HCT116 (cell line): Measurements from ENCODE around the gene SH3GL2. TPM values are rescaled to one million over a fixed set of nuclear protein-coding genes. Genes with fewer than 3 reads are reported as not detected.

ENCODE experiments used
- ATAC-seq: fragments of 200-7000 bp; cut with Tn5 transposase; 2 replicates; pipeline ENCODE4 v1.9.1; 2020; ENCODE audit warnings: mild to moderate bottlenecking, moderate library complexity
- BruUV-seq: library from RNA; stranded (reverse); fragments of 400-500 nt; replicated peaks from 2 replicates; lab custom pipeline; 2021; lab: Mats Ljungman, UMichigan
- CTCF ChIA-PET: fragments of 300-600 bp; sonication (Branson Sonifier 250); formaldehyde crosslinking; loops from one replicate; lab custom pipeline; 2021; ENCODE audit warnings: antibody characterized with exemption; lab: Charles Lee
- POLR2A ChIA-PET: fragments of 300-600, 350-600 bp; sonication (Branson Sonifier 250); formaldehyde crosslinking; loops from one replicate; lab custom pipeline; 2021; ENCODE audit warnings: antibody characterized with exemption; lab: Charles Lee
- RAD21 ChIA-PET, 2 experiments: fragments of 300-600 bp; sonication (Branson Sonifier 250); formaldehyde crosslinking; loops; one replicate each; lab custom pipeline; 2023; ENCODE audit warnings: low total read pairs in 2 of 2; ENCODE audit not compliant: uncharacterized antibody in 2 of 2, unreplicated experiment in 2 of 2, low non-redundant PET in 1 of 2; lab: Charles Lee
- DNase-seq: peaks from one replicate; pipeline ENCODE4 v3.0.0-alpha.2; 2010; ENCODE audit warnings: low read depth, low spot score
- H2AFZ ChIP-seq: fragments of 200-600 bp; shearing (Covaris generic), sonication (generic); 2 replicates; pipeline ENCODE4 v1.6.1; 2017; ENCODE audit warnings: low read depth, mixed run types, mixed read lengths, antibody characterized with exemption, low read length; ENCODE audit not compliant: poor library complexity, severe bottlenecking
- H3K27ac ChIP-seq: 2 replicates; pipeline ENCODE4 v1.5.1; 2012; ENCODE audit warnings: low read depth, low read length
- H3K27me3 ChIP-seq: fragments of 200-600 bp; sonication (generic); 2 replicates; pipeline ENCODE4 v1.6.1; 2016; ENCODE audit warnings: mixed run types, low read length, mixed read lengths; ENCODE audit not compliant: insufficient read depth
- H3K36me3 ChIP-seq, 2 experiments: fragments of 200-500 bp in 1 of 2; fragments of 200-600 bp in 1 of 2; sonication (Bioruptor generic) in 1 of 2; sonication (generic) in 1 of 2; 2 replicates each; pipeline versions ENCODE4 v1.5.1 to v1.6.1; 2014 to 2016; ENCODE audit warnings: low read length in 2 of 2, inconsistent platforms in 1 of 2, mixed read lengths in 1 of 2, mixed run types in 1 of 2; ENCODE audit not compliant: insufficient read depth in 2 of 2, control insufficient read depth in 1 of 2
- H3K4me1 ChIP-seq, 2 experiments: fragments of 200-600 bp in 1 of 2; sonication (generic) in 1 of 2; 2 replicates each; pipeline versions ENCODE4 v1.5.1 to v1.6.1; 2012 to 2017; ENCODE audit warnings: low read length in 2 of 2, inconsistent platforms in 1 of 2, mild to moderate bottlenecking in 1 of 2, mixed read lengths in 1 of 2, mixed run types in 1 of 2, moderate library complexity in 1 of 2; ENCODE audit not compliant: insufficient read depth in 2 of 2, control insufficient read depth in 1 of 2
- H3K4me2 ChIP-seq: fragments of 200-600 bp; sonication (generic); 2 replicates; pipeline ENCODE4 v1.6.1; 2017; ENCODE audit warnings: mixed run types, low read length, mixed read lengths
- H3K4me3 ChIP-seq, 2 experiments: fragments of 200-600 bp in 1 of 2; sonication (generic) in 1 of 2; replicated peaks in 1 of 2; 2 replicates each; pipeline ENCODE4 v1.5.1; 2011 to 2016; ENCODE audit warnings: low read length in 2 of 2, control low read depth in 1 of 2, low read depth in 1 of 2, mild to moderate bottlenecking in 1 of 2, mixed read lengths in 1 of 2, mixed run types in 1 of 2
- H3K79me2 ChIP-seq: fragments of 200-600 bp; sonication (generic); 2 replicates; pipeline ENCODE4 v1.6.1; 2017; ENCODE audit warnings: mild to moderate bottlenecking, mixed run types, low read length, moderate library complexity, mixed read lengths; ENCODE audit not compliant: insufficient read depth
- H3K9ac ChIP-seq: fragments of 200-600 bp; sonication (generic); 2 replicates; pipeline ENCODE4 v1.6.1; 2016; ENCODE audit warnings: low read length, mixed read lengths
- H3K9me2 ChIP-seq: fragments of 200-600 bp; sonication (generic), shearing (Covaris generic); 2 replicates; pipeline ENCODE4 v1.6.1; 2017; ENCODE audit warnings: mixed run types, mild to moderate bottlenecking, moderate library complexity; ENCODE audit not compliant: insufficient read depth
- H3K9me3 ChIP-seq, 2 experiments: fragments of 200-500 bp in 1 of 2; fragments of 200-600 bp in 1 of 2; sonication (Bioruptor generic) in 1 of 2; sonication (generic) in 1 of 2; 2 replicates each; pipeline ENCODE4 v1.6.1; 2014 to 2017; ENCODE audit warnings: low read length in 2 of 2, mixed read lengths in 2 of 2, inconsistent platforms in 1 of 2, low read depth in 1 of 2, mild to moderate bottlenecking in 1 of 2, mixed run types in 1 of 2, moderate library complexity in 1 of 2; ENCODE audit not compliant: control insufficient read depth in 1 of 2, insufficient read depth in 1 of 2
- H4K20me1 ChIP-seq: fragments of 200-600 bp; sonication (generic), shearing (Covaris generic); 2 replicates; pipeline ENCODE4 v1.6.1; 2017; ENCODE audit warnings: mixed run types, mild to moderate bottlenecking, moderate library complexity; ENCODE audit not compliant: insufficient read depth
- ATF3 ChIP-seq: IDR thresholded peaks from 2 replicates; pipeline ENCODE4 v1.6.1; 2012
- CBX3 ChIP-seq: IDR thresholded peaks from 2 replicates; pipeline ENCODE4 v1.6.1; 2012; ENCODE audit warnings: low read depth
- EGR1 ChIP-seq: IDR thresholded peaks from 2 replicates; pipeline ENCODE4 v1.6.1; 2012; ENCODE audit warnings: low read depth
- ELF1 ChIP-seq: IDR thresholded peaks from 2 replicates; pipeline ENCODE4 v1.6.1; 2012; ENCODE audit warnings: low read depth, borderline replicate concordance
- EZH2 ChIP-seq: fragments of 200-600 bp; sonication (generic); IDR thresholded peaks from 2 replicates; pipeline ENCODE4 v1.6.1; 2017; ENCODE audit warnings: antibody characterized with exemption, mixed run types
- MAX ChIP-seq: IDR thresholded peaks from 2 replicates; pipeline ENCODE4 v1.6.1; 2012
- POLR2A ChIP-seq: IDR thresholded peaks from 2 replicates; pipeline ENCODE4 v1.7.0; 2011; ENCODE audit warnings: borderline replicate concordance; ENCODE audit not compliant: insufficient read depth, insufficient read length; ENCODE audit errors: extremely low read depth
- POLR2AphosphoS5 ChIP-seq: IDR thresholded peaks from 2 replicates; pipeline ENCODE4 v1.6.1; 2011; ENCODE audit warnings: mild to moderate bottlenecking, low read depth, low read length, moderate library complexity
- RAD21 ChIP-seq: IDR thresholded peaks from 2 replicates; pipeline ENCODE4 v1.6.1; 2012; ENCODE audit warnings: low read depth, mild to moderate bottlenecking
- SIN3A ChIP-seq: IDR thresholded peaks from 2 replicates; pipeline ENCODE4 v1.6.1; 2012; ENCODE audit warnings: low read depth
- SP1 ChIP-seq: IDR thresholded peaks from 2 replicates; pipeline ENCODE4 v1.6.1; 2012; ENCODE audit warnings: low read depth
- SRF ChIP-seq: IDR thresholded peaks from 2 replicates; pipeline ENCODE4 v1.6.1; 2012; ENCODE audit warnings: low read depth
- TCF7L2 ChIP-seq: IDR thresholded peaks from 2 replicates; pipeline ENCODE4 v1.7.0; 2011; ENCODE audit warnings: borderline replicate concordance, inconsistent platforms; ENCODE audit not compliant: insufficient read depth, insufficient read length; ENCODE audit errors: extremely low read depth
- YY1 ChIP-seq: IDR thresholded peaks from 2 replicates; pipeline ENCODE4 v1.6.1; 2011; ENCODE audit warnings: low read length, low read depth, moderate library complexity, mild to moderate bottlenecking; ENCODE audit not compliant: insufficient replicate concordance; ENCODE audit errors: extremely low read depth
- ZNF274 ChIP-seq: fragments of 200-500 bp; sonication (Bioruptor generic); IDR thresholded peaks from 2 replicates; pipeline ENCODE4 v1.6.1; 2014; ENCODE audit warnings: mild to moderate bottlenecking, low read depth, low read length, inconsistent platforms
- intact Hi-C: fragments of 100-400 bp; cut with micrococcal nuclease; formaldehyde crosslinking; loops from 2 replicates; pipeline ENCODE4 v1.10.0; 2022
- total RNA-seq: library from RNA; stranded (reverse); gene quantifications from one replicate; pipeline ENCODE4 v1.2.1, GENCODE V29; 2021; ENCODE audit not compliant: unreplicated experiment
- TF ChIP-seq, protein P1 (sequence below): IDR thresholded peaks from 2 replicates; pipeline ENCODE4 v1.6.1; 2012; ENCODE audit warnings: low read depth
- TF ChIP-seq, protein P2 (sequence below): IDR thresholded peaks from 2 replicates; pipeline ENCODE4 v1.6.1; 2011; ENCODE audit warnings: mild to moderate bottlenecking, low read length, moderate library complexity; ENCODE audit not compliant: insufficient replicate concordance; ENCODE audit errors: extremely low read depth

Gene SH3GL2
- total RNA-seq, 1 experiment from 2014 or later = not detected

GRCh38 chr9:17829812-17830385 lies 251.0 kb downstream of the SH3GL2 start:
- ChIA-PET RAD21 (no interaction called here), CTCF (no interaction called here), POLR2A (no interaction called here)
- no peaks in the 10 kb centered on the region for H3K4me1 ChIP-seq
- H3K36me3 ChIP-seq = no peaks in the 10 kb centered on the region
- H2AFZ ChIP-seq = no peak overlapping the region
- no peaks in the 10 kb centered on the region for H4K20me1 ChIP-seq
- no peaks in the 10 kb centered on the region for H3K79me2 ChIP-seq
- intact Hi-C loops = no loop called here
- no peak overlapping the region for H3K9ac ChIP-seq
- TF ChIP-seq POLR2A = no peak
- TF ChIP-seq RAD21 = no peak
- no peak for TF ChIP-seq CBX3
- TF ChIP-seq EZH2 = no peak
- no peak for TF ChIP-seq SP1
- TF ChIP-seq ATF3 = no peak
- TF ChIP-seq SRF = no peak
- TF ChIP-seq MAX = no peak
- TF ChIP-seq POLR2AphosphoS5 = no peak
- no peak for TF ChIP-seq ELF1
- TF ChIP-seq ZNF274 = no peak
- TF ChIP-seq SIN3A = no peak
- TF ChIP-seq YY1 = no peak
- TF ChIP-seq, protein P1, sequence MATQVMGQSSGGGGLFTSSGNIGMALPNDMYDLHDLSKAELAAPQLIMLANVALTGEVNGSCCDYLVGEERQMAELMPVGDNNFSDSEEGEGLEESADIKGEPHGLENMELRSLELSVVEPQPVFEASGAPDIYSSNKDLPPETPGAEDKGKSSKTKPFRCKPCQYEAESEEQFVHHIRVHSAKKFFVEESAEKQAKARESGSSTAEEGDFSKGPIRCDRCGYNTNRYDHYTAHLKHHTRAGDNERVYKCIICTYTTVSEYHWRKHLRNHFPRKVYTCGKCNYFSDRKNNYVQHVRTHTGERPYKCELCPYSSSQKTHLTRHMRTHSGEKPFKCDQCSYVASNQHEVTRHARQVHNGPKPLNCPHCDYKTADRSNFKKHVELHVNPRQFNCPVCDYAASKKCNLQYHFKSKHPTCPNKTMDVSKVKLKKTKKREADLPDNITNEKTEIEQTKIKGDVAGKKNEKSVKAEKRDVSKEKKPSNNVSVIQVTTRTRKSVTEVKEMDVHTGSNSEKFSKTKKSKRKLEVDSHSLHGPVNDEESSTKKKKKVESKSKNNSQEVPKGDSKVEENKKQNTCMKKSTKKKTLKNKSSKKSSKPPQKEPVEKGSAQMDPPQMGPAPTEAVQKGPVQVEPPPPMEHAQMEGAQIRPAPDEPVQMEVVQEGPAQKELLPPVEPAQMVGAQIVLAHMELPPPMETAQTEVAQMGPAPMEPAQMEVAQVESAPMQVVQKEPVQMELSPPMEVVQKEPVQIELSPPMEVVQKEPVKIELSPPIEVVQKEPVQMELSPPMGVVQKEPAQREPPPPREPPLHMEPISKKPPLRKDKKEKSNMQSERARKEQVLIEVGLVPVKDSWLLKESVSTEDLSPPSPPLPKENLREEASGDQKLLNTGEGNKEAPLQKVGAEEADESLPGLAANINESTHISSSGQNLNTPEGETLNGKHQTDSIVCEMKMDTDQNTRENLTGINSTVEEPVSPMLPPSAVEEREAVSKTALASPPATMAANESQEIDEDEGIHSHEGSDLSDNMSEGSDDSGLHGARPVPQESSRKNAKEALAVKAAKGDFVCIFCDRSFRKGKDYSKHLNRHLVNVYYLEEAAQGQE = no peak
- TF ChIP-seq, protein P2, sequence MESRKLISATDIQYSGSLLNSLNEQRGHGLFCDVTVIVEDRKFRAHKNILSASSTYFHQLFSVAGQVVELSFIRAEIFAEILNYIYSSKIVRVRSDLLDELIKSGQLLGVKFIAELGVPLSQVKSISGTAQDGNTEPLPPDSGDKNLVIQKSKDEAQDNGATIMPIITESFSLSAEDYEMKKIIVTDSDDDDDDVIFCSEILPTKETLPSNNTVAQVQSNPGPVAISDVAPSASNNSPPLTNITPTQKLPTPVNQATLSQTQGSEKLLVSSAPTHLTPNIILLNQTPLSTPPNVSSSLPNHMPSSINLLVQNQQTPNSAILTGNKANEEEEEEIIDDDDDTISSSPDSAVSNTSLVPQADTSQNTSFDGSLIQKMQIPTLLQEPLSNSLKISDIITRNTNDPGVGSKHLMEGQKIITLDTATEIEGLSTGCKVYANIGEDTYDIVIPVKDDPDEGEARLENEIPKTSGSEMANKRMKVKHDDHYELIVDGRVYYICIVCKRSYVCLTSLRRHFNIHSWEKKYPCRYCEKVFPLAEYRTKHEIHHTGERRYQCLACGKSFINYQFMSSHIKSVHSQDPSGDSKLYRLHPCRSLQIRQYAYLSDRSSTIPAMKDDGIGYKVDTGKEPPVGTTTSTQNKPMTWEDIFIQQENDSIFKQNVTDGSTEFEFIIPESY = no peak
- no peak for TF ChIP-seq EGR1
- no peak for TF ChIP-seq TCF7L2
- ATAC-seq (no peak), DNase-seq (no peak)
- H3K27me3 ChIP-seq = no peaks in the 10 kb centered on the region
- BruUV-seq = no TSS peak
- 0 out of 4 replicates have a peak, but pooled peaks cover 0 to 8% of the 10 kb centered on the region in 2 experiments for H3K9me3 ChIP-seq
- H3K4me2 ChIP-seq = no peak overlapping the region
- H3K4me3 ChIP-seq = no peak overlapping the region
- no peaks in the 10 kb centered on the region for H3K9me2 ChIP-seq
- H3K27ac ChIP-seq = no peak overlapping the region
